AG09319 (cell line): ENCODE results near the gene TNFRSF14.

Source experiments
- DNase-seq: peaks from one replicate; pipeline ENCODE4 v3.0.0-alpha.2; 2010; ENCODE audit warnings: low read depth; ENCODE audit errors: extremely low read depth
- TF ChIP-seq, protein P1 (sequence below): IDR thresholded peaks from 2 replicates; pipeline ENCODE4 v1.5.1; 2011; ENCODE audit warnings: low read depth, mild to moderate bottlenecking, inconsistent platforms, low read length, moderate library complexity

Gene TNFRSF14

DNA sequence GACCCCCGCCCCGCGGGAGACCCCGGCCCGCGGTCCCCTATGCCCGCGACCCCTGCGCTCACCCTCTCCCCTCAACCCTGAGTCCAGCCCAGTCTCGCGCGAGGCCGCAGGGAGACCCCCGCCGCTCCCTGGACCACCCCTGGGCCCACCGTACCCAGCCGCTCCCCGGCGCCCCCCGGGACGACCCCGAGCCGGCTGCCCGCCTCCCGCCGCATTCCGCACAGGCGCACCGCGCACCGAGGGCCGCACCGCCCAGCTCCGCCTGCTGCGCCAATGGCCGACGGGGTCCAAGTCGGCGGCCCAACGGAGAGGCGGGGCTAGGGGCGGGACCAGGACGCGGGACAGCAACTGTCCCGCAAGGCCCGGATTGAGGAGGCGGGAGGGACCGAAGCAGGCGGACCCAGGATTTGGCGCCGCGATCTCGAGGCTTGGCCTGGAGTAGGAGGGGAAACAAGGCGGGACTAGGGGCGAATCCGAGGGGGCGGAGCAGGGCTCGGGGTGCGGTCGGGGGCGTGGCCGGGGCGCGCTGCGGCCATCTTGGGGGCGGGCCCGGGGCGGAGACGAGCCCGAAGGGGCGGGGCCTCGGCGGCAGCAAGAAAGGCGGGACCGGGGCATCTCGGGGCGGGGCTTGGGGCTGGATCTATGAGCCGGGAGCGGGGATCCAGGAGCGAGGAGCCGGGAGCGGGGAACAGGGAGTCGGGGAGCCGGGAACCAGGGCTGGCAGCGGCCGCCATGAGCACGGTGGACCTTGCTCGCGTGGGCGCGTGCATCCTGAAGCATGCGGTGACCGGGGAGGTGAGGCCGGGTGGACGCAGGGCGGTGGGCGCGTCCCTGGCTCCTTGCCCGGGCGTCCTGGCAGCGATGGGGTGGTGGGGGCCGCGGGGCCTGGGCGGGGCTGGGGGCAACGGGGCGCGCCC is 30.2 kb downstream of the TNFRSF14 start, which contains the start of gene PRXL2B:
TSS of gene PRXL2B (plus strand) at position 624 of the 917 bp plus-strand sequence. CDS start at position 733, 109 bp downstream.
- TF ChIP-seq, protein P1, sequence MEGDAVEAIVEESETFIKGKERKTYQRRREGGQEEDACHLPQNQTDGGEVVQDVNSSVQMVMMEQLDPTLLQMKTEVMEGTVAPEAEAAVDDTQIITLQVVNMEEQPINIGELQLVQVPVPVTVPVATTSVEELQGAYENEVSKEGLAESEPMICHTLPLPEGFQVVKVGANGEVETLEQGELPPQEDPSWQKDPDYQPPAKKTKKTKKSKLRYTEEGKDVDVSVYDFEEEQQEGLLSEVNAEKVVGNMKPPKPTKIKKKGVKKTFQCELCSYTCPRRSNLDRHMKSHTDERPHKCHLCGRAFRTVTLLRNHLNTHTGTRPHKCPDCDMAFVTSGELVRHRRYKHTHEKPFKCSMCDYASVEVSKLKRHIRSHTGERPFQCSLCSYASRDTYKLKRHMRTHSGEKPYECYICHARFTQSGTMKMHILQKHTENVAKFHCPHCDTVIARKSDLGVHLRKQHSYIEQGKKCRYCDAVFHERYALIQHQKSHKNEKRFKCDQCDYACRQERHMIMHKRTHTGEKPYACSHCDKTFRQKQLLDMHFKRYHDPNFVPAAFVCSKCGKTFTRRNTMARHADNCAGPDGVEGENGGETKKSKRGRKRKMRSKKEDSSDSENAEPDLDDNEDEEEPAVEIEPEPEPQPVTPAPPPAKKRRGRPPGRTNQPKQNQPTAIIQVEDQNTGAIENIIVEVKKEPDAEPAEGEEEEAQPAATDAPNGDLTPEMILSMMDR = no peak
- DNase-seq = peak; percentile 99

GRCh38 chr1:2587071-2587859 is 31.1 kb downstream of the TNFRSF14 start:
- TF ChIP-seq, protein P1 = no peak
- DNase-seq = no peak

DNA sequence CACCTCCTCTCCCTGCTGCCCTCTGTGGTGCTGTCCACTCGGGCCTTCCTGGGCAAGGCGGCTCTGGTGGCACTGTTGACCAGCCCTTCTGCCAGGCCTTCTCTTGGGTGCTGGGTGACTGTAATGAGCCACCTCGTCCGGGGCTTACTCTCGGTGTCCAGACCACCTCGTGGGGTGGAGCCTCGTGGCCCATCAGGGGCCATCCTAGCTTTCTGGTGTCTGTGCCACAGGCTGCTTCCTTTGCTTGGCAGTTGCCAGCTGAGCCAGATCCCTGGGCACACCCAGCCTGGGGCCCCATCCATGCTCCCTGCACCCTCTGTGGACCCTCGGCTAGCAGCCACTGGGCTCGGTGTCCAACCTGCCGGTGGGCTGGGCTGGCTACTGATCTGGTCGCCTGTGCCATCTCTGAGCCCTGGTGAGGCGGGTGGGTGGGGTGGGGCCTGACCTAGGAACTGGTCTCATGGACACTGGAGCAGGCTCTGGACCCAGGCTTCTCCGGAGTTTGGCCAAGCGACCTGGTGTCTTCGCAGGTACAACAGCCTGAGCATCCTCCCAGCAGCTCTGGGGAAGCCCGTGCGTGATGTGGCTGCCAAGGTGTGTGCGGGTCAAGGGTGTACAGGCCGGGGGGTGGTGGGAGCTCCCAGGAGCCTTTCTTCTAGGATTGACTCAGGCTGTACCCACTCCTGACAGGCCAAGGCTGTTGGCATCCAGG is 31.8 kb downstream of the TNFRSF14 start:
- DNase-seq = no peak
- TF ChIP-seq, protein P1 = no peak

DNA sequence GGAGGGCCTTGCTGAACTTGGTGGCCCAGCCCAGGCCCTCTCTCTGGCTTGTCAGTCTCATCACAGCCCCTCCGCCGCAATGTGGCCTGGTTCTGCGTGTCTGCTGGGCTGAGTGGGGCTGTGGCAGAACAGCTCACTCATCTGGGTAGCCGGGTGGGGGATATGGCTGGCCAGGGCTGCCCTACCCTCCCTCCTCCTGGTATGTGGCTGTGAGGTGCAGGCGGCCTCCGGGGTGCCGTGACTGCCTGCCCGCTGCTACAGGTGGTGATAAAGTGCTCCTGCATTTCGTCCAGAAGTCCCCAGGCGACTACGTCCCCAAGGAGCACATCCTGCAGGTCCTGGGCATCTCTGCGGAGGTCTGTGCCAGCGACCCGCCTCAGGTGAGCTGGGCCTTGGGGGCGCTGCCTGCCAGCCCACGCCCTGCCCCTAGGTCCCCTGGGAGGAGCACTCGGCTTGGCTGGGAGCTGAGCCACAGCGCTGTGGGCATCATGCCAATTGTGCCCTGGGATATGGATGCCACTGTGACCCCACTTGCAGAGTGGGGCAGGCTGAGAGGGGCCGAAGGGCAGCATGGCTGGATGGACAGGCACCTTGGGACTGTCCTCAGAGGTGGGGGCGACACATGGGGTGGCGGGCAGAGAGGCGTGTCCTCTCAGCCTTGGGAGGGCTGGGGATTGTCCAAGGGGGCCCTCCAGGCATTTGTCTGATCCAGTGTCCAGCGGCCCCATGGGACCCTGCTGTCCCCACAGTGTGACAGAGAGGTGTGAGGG is 32.7 kb downstream of the TNFRSF14 start:
- DNase-seq = no peak
- TF ChIP-seq, protein P1 = no peak

DNA sequence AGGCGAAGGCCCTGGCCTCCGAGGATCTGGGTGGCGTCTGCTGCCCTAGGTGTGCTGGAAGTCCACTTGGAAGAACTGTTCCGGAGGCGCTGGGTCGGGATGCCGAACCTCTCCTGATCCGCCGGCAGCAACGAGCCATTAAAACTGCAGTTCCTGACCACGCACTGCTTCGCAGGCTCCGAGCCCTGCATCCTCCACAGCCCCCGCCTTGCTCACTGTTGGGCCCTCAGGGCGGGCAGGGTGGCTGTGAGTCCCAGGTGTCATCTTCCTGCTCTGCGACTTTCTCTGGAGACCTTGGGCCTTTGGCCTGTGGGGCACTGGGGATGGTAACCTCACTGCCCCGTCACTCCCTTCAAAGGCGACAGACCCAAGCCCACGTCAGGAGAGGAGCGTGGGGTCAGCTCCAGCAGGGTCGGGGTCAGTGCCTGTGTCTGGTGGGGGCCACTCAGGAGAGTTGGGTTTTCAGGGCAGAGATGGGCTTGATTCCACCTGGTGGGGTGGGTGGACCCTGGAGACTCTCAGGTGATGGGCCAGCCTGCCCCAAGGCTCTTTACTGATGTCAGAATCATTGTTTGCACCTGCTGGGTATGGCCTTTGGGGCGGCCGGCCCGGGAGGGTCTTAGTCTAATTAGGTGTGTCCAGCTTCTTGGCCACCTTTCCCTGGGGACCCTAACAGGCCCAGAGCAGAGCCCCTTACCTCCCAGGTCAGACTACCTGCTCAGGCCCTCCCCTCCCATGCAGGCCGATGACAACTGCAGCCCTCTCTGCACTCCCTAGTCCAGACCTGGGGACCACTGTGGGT is 33.5 kb downstream of the TNFRSF14 start:
- DNase-seq = no peak
- TF ChIP-seq, protein P1 = no peak
